Natural killer cell (primary cell): ENCODE results near the gene RAPGEF5. TPM values are rescaled to one million over a fixed set of nuclear protein-coding genes. Genes with fewer than 3 reads are reported as not detected.
A peak's percentile ranks its signal among the peaks of the same experiment; 100 is the strongest.
"Not testable (repeated sequence)": the region's sequence is repeated elsewhere in the genome, so short reads cannot be mapped to it uniquely, and the experiment has no call there.

Experiments
- ATAC-seq, 3 donors: fragments of 150-1000 bp in 2 of 3; fragments of 200-7000 bp in 1 of 3; cut with Tn5 transposase; 1 replicate in 1 of 3; 2 replicates in 2 of 3; pipeline ENCODE4 v1.10.0; 2021; ENCODE audit warnings: mild to moderate bottlenecking in 2 of 3, moderate library complexity in 2 of 3
- DNase-seq, 2 donors: peaks; one replicate each; pipeline versions ENCODE4 v3.0.0 to v3.0.0-alpha.2; 2013 to 2021; ENCODE audit warnings: mixed read lengths in 1 of 2
- H3K27ac ChIP-seq: one replicate; pipeline ENCODE4 v1.5.1; 2013; ENCODE audit warnings: mild to moderate bottlenecking, low read length
- H3K27me3 ChIP-seq: one replicate; pipeline ENCODE4 v1.6.1; 2013; ENCODE audit warnings: low read length; ENCODE audit not compliant: control insufficient read depth, insufficient read depth
- H3K36me3 ChIP-seq: one replicate; pipeline ENCODE4 v1.6.1; 2013; ENCODE audit warnings: low read length; ENCODE audit not compliant: control insufficient read depth, insufficient read depth
- H3K4me1 ChIP-seq: one replicate; pipeline ENCODE4 v1.6.1; 2013; ENCODE audit warnings: low read length; ENCODE audit not compliant: control insufficient read depth, insufficient read depth
- H3K4me3 ChIP-seq: one replicate; pipeline ENCODE4 v1.5.1; 2013; ENCODE audit warnings: low read length
- H3K9me3 ChIP-seq: one replicate; pipeline ENCODE4 v1.6.1; 2013; ENCODE audit warnings: low read length; ENCODE audit not compliant: control insufficient read depth, insufficient read depth
- H3K27ac Mint-ChIP-seq, 2 donors: one replicate each; pipeline ENCODE4 v1.8.0; 2022; ENCODE audit warnings: mild to moderate bottlenecking in 2 of 2, mixed read lengths in 2 of 2, moderate library complexity in 1 of 2
- H3K27me3 Mint-ChIP-seq, 2 donors: one replicate each; pipeline ENCODE4 v1.8.0; 2022; ENCODE audit warnings: low read depth in 2 of 2, mixed read lengths in 2 of 2
- H3K36me3 Mint-ChIP-seq: one replicate; pipeline ENCODE4 v1.8.0; 2022; ENCODE audit warnings: mixed read lengths
- H3K4me1 Mint-ChIP-seq, 2 donors: one replicate each; pipeline ENCODE4 v1.8.0; 2022; ENCODE audit warnings: mixed read lengths in 2 of 2
- H3K4me3 Mint-ChIP-seq: one replicate; pipeline ENCODE4 v1.8.0; 2022; ENCODE audit warnings: mild to moderate bottlenecking, moderate library complexity, mixed read lengths
- H3K9me3 Mint-ChIP-seq, 2 donors: one replicate each; pipeline ENCODE4 v1.8.0; 2022; ENCODE audit warnings: mixed read lengths in 2 of 2
- CTCF ChIP-seq: fragments of 200-600 bp; IDR thresholded peaks from one replicate; pipeline ENCODE4 v1.8.0; 2022; ENCODE audit warnings: antibody characterized with exemption
- WGBS: methylation state at CpG from one replicate; pipeline ENCODE4 v1.1.7; 2013; ENCODE audit warnings: missing lambda C conversion rate; ENCODE audit not compliant: insufficient coverage; 5-methylcytosine and 5-hydroxymethylcytosine counted together
- intact Hi-C: fragments of 100-400 bp; cut with micrococcal nuclease; formaldehyde crosslinking; loops from one replicate; pipeline ENCODE4 v1.14.2; 2022
- total RNA-seq, 4 donors: library from RNA; stranded (reverse); fragments of 120-200 nt in 1 of 4; gene quantifications; one replicate each; pipeline versions ENCODE4 v1.2.3 to v1.2.4, GENCODE V29; 2013 to 2022

The RAPGEF5 gene
- total RNA-seq, 3 donors from 2014 or later (not counting 1 experiment from before 2014, with no cell fraction given): 0.26 to 0.33 TPM; not detected in 1

DNA sequence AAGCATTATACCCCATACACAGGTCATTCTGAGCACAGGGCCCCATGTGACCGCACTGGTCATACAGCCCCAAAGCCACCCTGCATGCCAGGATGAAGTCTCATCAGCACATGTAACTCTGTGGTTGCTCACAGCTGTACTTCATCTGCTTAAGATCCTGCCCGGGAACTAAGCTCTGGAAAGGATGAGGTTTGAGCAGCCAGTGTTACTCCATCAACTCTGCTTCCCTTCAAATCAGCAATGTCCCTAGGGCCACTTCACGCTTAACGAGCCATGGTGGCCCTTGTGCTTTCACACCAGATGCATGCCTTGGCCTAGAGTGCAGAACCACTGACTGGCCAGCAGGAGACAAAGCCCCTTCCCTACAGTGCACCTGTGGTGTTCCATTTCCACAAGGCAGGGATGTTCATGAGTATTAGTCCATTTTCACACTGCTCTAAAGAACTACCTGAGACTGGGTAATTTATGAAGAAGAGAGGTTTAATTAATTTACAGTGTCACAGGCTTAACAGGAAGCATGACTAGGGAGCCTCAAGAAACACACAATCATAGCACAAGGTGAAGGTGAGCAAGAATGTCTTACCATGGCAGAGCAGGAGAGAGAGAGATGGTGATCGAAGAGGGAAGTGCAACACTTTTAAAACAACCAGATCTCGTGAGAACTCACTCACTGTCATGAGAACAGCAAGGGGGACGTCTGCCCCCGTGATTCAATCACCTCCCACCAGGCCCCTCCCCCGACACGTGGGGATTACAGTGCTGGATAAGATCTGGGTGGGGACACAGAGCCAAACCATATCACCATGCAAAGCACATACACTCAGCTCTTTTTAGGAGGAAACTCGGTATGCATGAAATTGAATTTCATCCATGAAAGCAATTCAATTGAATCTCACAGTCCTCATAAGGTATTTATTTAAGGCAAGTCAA, 262.3 kb downstream of the RAPGEF5 start:
- Histone ChIP-seq H3K27ac (no peak overlapping the region), H3K9me3 (no peaks in the 10 kb centered on the region), H3K4me1 (no peaks in the 10 kb centered on the region), H3K4me3 (no peak overlapping the region), H3K36me3 (no peaks in the 10 kb centered on the region), H3K27me3 (no peaks in the 10 kb centered on the region)
- H3K4me3 Mint-ChIP-seq: no peak overlapping the region
- no peaks in the 10 kb centered on the region for H3K9me3 Mint-ChIP-seq
- WGBS: 83% methylated on average over 7 of the region's 11 CpGs
- no peak overlapping the region for H3K27ac Mint-ChIP-seq
- no peak for DNase-seq
- H3K36me3 Mint-ChIP-seq: no peaks in the 10 kb centered on the region
- intact Hi-C loops: no loop called here
- no peak for TF ChIP-seq CTCF
- peak in 1 of 3 donors; percentile 42 for ATAC-seq
- H3K27me3 Mint-ChIP-seq: peaks cover 0 to 10% of the 10 kb centered on the region in 2 donors
- no peaks in the 10 kb centered on the region for H3K4me1 Mint-ChIP-seq

DNA sequence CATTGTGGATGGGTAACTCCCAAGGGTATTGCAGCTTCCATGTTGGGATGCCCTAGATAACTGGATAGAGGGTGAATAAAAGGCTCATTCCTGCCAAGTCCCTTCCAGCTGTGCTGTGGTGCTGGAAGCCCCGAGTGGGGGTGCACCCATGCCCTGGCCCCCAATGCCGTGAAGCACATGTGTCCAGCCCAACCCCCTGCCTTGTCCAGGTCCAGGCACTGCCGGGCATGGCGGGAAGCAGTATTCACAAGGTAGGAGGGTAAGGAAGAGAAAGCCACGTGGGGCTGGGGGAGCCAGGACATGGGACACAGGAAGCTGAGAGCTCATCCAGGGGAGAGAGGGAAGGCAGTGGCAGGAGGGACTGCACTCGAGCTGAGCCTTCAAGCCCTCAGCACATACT, 263.0 kb downstream of the RAPGEF5 start:
- 72% methylated on average over 6 of the region's 6 CpGs for WGBS
- H3K27ac ChIP-seq: no peak overlapping the region
- intact Hi-C loops: no loop called here

DNA sequence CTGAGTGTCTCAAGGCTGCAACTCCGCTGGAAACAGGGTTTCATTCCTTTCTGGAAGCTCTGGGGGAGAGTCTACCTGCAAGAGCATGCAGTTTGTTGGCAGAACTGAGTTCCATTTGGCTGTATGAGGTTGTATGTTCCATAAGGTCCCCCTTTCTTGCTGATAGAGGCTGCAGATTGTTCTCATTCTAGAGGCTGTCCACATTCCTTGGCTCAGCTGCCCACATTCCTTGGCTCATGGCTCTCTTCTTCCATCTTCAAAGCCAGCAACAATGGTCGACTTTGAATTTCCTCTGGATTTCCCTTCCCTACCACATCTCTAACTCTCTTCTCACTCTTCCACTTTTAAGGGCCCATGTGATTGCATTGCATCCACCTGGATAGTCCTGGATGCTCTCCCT, 264.0 kb downstream of the RAPGEF5 start:
- H3K4me1 Mint-ChIP-seq: peaks cover 0 to 5% of the 10 kb centered on the region in 2 donors
- TF ChIP-seq CTCF: no peak
- ATAC-seq: no peak

More for the DNA sequence above, 263.0 kb downstream of the RAPGEF5 start:
- Mint-ChIP-seq H3K36me3 (no peaks in the 10 kb centered on the region), H3K4me3 (no peak overlapping the region), H3K9me3 (no peaks in the 10 kb centered on the region), H3K4me1 (no peaks in the 10 kb centered on the region), H3K27me3 (peaks cover 0 to 10% of the 10 kb centered on the region in 2 donors), H3K27ac (no peak overlapping the region)
- TF ChIP-seq CTCF: no peak
- Histone ChIP-seq H3K27me3 (no peaks in the 10 kb centered on the region), H3K4me3 (no peak overlapping the region), H3K36me3 (no peaks in the 10 kb centered on the region), H3K4me1 (no peaks in the 10 kb centered on the region), H3K9me3 (no peaks in the 10 kb centered on the region)
- ATAC-seq (no peak), DNase-seq (no peak)

DNA sequence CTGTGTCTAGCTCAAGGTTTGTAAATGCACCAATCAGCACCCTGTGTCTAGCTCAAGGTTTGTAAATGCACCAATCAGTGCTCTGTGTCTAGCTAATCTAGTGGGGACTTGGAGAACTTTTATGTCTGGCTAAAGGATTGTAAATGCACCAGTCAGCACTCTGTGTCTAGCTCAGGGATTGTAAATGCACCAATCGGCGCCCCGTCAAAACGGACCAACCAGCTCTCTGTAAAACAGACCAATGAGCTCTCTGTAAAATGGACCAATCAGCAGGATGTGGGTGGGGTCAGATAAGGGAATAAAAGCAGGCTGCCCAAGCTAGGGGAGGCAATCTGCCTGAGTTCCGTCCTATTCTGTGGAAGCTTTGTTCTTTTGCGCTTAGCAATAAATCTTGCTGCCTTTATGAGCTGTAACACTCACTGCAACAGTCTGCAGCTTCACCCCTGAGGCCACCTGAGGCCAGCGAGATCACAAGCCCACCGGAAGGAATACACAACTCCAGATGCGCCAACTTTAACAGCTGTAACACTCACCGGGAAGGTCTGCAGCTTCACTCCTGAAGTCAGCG, 265.9 kb downstream of the RAPGEF5 start:
- H3K27me3 ChIP-seq, H3K4me3 Mint-ChIP-seq, ATAC-seq, H3K27ac ChIP-seq, H3K27me3 Mint-ChIP-seq, H3K4me1 ChIP-seq, H3K36me3 Mint-ChIP-seq, intact Hi-C loops, DNase-seq, H3K4me1 Mint-ChIP-seq, H3K27ac Mint-ChIP-seq, H3K36me3 ChIP-seq, H3K9me3 Mint-ChIP-seq, H3K4me3 ChIP-seq, H3K9me3 ChIP-seq: not testable (repeated sequence)
- 98% methylated on average over 11 of the region's 11 CpGs for WGBS

More for the DNA sequence above, 264.0 kb downstream of the RAPGEF5 start:
- H3K4me3 Mint-ChIP-seq: no peak overlapping the region
- Histone ChIP-seq H3K27me3 (no peaks in the 10 kb centered on the region), H3K9me3 (no peaks in the 10 kb centered on the region), H3K27ac (no peak overlapping the region), H3K4me3 (no peak overlapping the region), H3K4me1 (no peaks in the 10 kb centered on the region), H3K36me3 (no peaks in the 10 kb centered on the region)
- no peak for DNase-seq
- peaks cover 0 to 10% of the 10 kb centered on the region in 2 donors for H3K27me3 Mint-ChIP-seq
- no peaks in the 10 kb centered on the region for H3K9me3 Mint-ChIP-seq
- WGBS: 83% methylated on average over 2 of the region's 2 CpGs
- no peaks in the 10 kb centered on the region for H3K36me3 Mint-ChIP-seq
- H3K27ac Mint-ChIP-seq: no peak overlapping the region
- intact Hi-C loops: no loop called here
